Peyer's patch (tissue), 4 donors: ENCODE results near the gene RGL2.

Experiments used
- POLR2A ChIP-seq, 2 donors: fragments of 450-650 bp; IDR thresholded peaks; one replicate each; pipeline ENCODE4 v1.5.1; 2017; ENCODE audit warnings: antibody characterized with exemption in 2 of 2, mild to moderate bottlenecking in 2 of 2, moderate library complexity in 2 of 2
- TF ChIP-seq, protein P1 (sequence below), 6 experiments: fragments of 450-650 bp in 4 of 6; fragments of 200-600 bp in 2 of 6; sonication (generic) in 1 of 6; IDR thresholded peaks; one replicate each; pipeline ENCODE4 v1.5.1; 2017 to 2019; ENCODE audit warnings: antibody characterized with exemption in 6 of 6, mild to moderate bottlenecking in 3 of 6, moderate library complexity in 1 of 6

DNA sequence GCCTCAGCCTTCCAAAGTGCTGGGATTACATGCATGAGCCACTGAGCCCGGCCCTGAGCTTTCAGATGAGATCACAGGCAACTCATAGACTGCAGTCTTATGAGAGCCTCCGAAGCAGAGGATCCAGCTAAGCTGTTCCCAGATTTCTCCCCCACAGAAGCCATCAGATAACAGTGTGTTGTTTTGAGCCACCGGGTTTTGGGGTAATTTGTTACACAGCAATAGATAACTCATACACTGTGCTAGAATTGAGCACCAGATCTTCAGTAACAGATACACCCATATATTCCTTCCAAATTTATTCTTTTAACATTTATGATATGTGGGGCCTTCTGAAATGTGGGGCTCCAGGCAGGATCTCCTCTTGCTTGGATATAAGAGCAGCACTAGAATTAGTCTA, 37.8 kb upstream of the RGL2 start:
- no peak for TF ChIP-seq POLR2A (IDR thresholded peaks at IDR 0.05)
- TF ChIP-seq, protein P1, sequence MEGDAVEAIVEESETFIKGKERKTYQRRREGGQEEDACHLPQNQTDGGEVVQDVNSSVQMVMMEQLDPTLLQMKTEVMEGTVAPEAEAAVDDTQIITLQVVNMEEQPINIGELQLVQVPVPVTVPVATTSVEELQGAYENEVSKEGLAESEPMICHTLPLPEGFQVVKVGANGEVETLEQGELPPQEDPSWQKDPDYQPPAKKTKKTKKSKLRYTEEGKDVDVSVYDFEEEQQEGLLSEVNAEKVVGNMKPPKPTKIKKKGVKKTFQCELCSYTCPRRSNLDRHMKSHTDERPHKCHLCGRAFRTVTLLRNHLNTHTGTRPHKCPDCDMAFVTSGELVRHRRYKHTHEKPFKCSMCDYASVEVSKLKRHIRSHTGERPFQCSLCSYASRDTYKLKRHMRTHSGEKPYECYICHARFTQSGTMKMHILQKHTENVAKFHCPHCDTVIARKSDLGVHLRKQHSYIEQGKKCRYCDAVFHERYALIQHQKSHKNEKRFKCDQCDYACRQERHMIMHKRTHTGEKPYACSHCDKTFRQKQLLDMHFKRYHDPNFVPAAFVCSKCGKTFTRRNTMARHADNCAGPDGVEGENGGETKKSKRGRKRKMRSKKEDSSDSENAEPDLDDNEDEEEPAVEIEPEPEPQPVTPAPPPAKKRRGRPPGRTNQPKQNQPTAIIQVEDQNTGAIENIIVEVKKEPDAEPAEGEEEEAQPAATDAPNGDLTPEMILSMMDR (IDR thresholded peaks at IDR 0.05), result no peak
